Tibial nerve (tissue), 4 donors: ENCODE results near the gene FBXL22.

Experiments used
- EP300 ChIP-seq, 2 donors: sonication (generic); formaldehyde crosslinking; IDR thresholded peaks; one replicate each; pipeline ENCODE4 v1.6.1; 2017; ENCODE audit warnings: antibody characterized with exemption in 2 of 2, mild to moderate bottlenecking in 1 of 2
- TF ChIP-seq, protein P1 (sequence below), 5 experiments: fragments of 200-600 bp in 3 of 5; fragments of 450-650 bp in 2 of 5; sonication (generic) in 3 of 5; IDR thresholded peaks; one replicate each; pipeline ENCODE4 v1.5.1; 2016 to 2019; ENCODE audit warnings: antibody characterized with exemption in 5 of 5, mild to moderate bottlenecking in 3 of 5, moderate library complexity in 2 of 5

- TF ChIP-seq, protein P1, sequence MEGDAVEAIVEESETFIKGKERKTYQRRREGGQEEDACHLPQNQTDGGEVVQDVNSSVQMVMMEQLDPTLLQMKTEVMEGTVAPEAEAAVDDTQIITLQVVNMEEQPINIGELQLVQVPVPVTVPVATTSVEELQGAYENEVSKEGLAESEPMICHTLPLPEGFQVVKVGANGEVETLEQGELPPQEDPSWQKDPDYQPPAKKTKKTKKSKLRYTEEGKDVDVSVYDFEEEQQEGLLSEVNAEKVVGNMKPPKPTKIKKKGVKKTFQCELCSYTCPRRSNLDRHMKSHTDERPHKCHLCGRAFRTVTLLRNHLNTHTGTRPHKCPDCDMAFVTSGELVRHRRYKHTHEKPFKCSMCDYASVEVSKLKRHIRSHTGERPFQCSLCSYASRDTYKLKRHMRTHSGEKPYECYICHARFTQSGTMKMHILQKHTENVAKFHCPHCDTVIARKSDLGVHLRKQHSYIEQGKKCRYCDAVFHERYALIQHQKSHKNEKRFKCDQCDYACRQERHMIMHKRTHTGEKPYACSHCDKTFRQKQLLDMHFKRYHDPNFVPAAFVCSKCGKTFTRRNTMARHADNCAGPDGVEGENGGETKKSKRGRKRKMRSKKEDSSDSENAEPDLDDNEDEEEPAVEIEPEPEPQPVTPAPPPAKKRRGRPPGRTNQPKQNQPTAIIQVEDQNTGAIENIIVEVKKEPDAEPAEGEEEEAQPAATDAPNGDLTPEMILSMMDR (IDR thresholded peaks at IDR 0.05) = no peak
- no peak for TF ChIP-seq EP300 (IDR thresholded peaks at IDR 0.05)
Measured at GRCh38 chr15:63611177-63611576, 14.0 kb downstream of the FBXL22 start.
